Brain pericyte (primary cell): ENCODE results near the gene YJU2.
"Not testable (repeated sequence)": the region's sequence is repeated elsewhere in the genome, so short reads cannot be mapped to it uniquely, and the experiment has no call there.

ENCODE experiments used
- DNase-seq: peaks from one replicate; pipeline ENCODE4 v3.0.0-alpha.2; 2012; ENCODE audit warnings: low read depth, low spot score

The YJU2 gene

DNA sequence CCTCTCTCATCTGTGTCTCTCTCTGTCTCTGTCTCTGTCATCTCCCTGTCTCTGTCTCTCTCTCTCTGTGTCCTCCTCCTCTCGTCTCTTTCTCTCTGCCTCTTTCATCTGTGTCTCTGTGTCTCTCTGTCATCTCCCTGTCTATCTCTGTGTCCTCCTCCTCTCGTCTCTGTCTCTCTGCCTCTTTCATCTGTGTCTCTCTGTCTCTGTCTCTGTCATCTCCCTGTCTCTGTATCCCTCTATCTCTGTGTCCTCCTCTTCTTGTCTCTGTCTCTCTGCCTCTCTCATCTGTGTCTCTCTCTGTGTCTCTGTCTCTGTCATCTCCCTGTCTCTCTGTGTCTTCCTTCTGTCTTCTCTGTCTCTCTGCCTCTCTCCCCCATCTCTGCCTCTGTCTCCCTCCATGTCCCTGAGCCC, 18.1 kb upstream of the YJU2 start:
- no peak for DNase-seq

DNA sequence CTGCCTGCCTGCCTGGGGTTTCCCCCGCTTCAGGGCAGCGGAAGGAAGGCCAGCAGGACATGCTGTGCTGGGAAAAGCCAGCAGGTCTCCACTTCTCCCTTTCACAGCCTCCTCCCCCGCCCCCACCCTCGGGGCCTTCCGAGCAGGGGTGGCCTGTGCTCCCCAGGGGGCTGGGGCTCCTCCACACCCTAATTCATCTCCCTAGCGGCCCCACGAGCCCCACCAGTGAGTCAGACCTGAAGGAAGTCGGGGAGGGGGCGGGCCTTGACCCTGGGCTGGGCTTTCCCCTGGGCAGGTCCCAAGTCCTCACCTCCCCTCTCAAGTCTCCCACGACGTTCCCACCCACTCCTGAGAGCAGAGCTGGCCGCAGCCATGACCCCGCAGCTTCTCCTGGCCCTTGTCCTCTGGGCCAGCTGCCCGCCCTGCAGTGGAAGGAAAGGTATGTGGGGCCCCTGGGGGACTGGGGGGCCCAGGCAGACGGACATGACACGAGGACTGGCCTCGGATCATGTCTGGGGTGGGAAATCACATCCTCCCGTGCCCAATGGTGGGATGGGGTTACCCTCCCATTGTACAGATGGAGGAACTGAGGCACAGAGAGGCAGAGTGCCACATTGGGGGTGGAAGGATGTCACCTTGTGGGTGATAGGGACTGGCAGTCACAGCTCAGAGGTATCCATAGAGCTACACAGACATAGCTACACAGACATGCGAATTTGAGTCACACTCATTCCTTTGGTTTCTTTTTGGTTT, 17.5 kb upstream of the YJU2 start, which contains the start of gene EBI3:
TSS of gene EBI3 (plus strand) at position 345 of the 753 bp plus-strand sequence. CDS start at position 373, 28 bp downstream.
- peak; percentile 21 for DNase-seq

DNA sequence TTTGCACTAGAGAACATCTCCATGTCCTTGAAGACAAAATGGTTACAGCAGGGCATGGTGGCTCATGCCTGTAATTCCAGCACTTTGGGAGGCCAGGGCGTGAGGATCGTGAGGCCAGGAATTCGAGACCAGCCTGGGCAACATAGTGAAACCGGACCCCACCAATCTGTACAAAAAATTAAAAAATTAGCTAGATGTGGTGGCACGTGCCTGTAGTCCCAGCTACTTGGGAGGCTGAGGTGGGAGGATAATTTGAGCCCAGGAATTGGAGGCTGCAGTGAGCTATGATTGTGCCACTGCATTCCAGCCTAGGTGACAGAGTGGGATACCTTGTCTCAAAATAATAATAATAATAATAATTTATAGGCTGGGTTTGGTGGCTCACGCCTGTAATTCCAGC, 16.6 kb upstream of the YJU2 start:
- not testable (repeated sequence) for DNase-seq

DNA sequence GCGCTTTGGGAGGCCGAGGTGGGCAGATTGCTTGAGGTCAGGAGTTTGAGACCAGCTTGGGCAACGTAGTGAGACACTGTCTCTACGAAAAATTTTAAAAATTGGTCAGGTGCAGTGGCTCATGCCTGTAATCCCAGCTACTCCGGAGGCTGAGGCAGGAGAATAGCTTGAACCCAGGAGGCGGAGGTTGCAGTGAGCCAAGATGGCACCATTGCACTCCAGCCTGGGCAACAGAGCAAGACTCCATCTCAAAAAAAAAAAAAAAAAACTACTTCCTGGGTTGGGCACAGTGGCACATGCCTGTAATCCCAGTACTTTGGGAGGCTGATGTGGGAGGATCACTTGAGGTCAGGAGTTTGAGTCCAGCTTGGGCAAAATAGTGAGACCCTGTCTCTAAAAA, 15.4 kb upstream of the YJU2 start:
- not testable (repeated sequence) for DNase-seq

DNA sequence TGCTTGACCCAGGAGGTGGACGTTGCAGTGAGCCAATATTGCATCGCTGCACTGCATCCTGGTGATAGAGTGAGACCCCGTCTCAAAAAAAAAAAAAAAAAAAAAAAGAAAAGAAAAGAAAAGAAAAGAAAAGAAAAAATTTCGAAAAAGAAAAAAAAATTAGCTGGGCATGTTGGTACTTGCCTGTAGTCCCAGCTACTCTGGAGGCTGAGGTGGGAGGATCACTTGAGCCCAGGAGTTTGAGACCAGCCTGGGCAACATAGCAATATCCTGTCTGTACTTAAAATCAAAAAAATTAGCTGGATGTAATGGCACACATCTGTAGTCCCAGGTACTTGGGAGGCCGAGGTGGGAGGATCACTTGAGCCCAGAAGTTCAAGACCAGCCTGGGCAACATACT, 14.7 kb upstream of the YJU2 start:
- DNase-seq = not testable (repeated sequence)

DNA sequence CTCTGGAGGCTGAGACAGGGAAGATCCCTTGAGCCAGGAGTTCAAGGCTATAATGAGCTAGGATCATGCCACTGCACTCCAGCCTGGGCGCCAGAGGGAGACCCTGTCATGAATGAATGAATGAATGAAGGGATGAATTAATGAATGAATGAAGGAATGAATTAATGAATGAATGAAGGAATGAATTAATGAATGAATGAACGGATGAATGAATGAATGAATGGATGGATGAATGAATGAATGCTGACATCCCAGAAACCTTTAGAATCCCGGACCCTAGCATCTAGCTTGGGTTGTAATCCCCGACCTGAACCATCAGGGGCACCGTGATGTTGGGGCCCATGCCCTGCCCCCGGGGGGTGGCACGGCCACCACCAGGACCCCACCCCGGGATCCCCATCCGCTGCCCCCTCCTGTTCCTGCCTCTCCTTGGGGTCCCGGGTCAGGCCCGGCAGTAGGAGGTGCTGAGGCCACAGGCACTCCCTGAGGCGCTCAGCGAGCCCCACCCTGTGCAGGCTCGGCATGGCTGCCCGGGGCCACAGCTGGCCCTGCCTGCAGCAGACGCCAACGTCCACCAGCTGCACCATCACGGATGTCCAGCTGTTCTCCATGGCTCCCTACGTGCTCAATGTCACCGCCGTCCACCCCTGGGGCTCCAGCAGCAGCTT, 14.1 kb upstream of the YJU2 start:
- DNase-seq = no peak

DNA sequence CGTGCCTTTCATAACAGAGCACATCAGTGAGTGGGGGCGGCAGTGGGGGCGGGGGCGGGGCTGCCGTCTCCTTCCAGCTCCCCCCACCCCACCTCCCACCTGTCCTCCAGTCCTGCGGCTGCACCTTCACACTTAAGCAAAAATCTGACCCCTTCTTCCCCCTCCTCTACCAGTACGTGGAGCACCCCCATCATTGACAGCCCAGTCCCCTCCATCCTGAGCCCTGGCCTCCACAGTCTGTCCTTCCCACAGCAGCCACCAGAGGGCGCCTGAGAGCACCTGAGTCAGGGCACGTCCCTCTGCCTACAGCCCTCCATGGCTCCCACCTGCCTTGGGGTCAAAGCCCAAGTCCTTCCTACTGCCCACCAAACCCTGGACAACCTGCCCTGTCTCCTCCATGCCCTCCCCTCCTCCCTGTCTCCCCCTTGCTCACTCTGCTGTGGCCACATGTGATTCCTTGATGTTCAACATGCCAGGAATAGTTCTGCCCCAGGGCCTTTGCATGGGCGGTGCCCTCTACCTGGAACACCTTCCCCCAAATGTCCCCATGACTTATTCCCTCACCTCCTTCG, 13.5 kb upstream of the YJU2 start:
- no peak for DNase-seq

DNA sequence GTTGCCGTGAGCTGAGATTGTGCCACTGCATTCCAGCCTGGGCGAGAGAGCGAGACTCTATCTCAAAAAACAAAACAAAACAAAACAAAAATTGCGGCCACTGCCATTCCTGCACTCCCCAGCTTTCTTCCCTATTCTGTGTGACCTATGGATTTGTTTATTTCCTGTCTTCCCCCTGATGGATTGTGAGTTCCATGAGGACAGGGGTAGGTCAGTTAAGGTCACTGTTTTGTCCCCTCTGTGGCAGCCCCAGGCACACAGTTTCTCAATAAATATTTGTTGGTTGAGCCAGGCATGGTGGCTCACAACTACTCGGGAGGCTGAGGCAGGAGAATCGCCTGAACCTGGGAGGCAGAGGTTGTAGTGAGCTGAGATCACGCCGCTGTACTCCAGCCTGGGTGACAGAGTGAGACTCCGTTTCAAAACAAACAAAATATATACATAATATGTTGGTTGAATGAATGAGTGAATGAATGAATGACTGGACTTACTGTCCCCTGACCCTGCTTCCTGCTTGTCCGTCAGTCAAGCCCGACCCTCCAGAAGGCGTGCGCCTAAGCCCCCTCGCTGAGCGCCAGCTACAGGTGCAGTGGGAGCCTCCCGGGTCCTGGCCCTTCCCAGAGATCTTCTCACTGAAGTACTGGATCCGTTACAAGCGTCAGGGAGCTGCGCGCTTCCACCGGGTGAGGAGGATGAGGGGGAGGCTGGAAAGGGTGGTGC, 12.6 kb upstream of the YJU2 start:
- DNase-seq = no peak

DNA sequence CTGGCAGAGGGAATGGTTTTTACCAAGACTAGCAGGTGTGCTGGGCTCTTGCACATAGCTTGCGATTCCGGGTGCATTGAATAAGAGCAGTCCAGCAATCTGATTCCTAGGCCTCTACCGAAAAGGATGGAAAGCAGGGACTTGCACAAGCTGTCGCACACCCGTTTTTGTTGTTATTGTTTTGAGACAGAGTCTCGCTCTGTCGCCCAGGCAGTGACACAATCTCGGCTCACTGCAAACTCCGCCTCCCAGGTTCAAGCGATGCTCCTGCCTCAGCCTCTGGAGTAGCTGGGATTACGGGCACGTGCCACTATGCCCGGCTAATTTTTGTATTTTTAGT, 12.0 kb upstream of the YJU2 start:
- DNase-seq = no peak

DNA sequence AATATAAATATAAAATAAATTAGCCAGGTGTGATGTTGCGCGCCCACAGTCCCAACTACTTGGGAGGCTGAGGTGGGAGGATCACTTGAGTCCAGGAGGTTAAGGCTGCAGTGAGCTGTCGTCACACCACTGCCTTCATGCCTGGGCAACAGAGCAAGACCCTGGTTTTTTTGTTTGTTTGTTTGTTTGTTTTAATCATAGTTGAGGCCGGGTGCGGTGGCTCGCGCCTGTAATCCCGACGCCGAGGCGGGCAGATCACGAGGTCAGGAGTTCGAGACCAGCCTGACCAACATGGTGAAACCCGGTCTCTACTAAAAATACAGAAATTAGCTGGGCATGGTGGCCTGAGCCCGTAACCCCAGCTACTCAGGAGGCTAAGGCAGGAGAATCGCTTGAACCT, 9.4 kb upstream of the YJU2 start:
- not testable (repeated sequence) for DNase-seq

DNA sequence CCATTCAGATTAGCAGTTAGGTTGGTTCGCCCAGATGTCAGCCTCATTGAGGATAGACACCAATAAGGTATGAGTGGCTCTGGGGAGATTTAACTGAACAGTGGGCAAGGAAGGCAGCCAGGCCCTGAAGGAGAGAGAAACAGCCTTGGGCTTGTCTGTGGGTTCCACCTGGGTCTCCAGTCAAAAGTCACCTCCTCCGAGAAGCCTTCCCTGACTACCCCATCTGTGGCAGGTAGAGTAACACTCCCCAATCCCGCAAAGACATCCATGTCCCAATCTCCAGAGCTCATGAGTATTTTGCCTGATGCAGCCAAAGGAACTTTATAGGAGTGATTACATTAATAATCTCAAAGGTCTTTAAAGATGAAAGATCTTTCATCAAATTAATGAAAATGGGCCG, 8.0 kb upstream of the YJU2 start:
- DNase-seq = no peak

DNA sequence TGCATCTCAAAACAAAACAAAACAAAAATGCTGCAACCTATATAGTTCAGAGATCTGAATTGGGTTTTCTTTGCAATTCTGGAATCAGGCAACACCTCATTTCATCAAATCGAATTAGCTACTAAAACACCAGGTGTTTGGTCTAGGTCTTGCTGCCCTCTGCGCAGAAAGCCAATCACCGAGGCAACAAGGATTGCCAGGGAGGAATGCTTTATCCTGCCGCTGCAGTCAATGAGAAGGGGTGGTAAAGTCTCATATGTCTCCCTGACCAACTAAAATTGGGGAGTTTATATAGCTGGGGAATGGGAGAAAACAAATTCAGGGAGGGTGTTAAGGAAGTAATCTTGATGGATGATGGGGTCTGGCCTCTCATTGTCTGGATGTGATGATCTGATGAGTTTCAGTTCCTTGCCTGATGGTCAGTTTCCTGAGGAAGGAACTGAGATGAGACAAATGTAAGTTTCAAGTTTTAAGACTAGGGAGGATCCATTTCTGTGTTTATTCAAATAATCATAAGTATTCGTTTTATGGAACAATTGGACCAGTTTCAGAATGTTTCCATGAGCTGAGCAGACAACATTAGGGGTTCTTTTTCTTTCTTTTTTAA, 5.0 kb upstream of the YJU2 start:
- no peak for DNase-seq

DNA sequence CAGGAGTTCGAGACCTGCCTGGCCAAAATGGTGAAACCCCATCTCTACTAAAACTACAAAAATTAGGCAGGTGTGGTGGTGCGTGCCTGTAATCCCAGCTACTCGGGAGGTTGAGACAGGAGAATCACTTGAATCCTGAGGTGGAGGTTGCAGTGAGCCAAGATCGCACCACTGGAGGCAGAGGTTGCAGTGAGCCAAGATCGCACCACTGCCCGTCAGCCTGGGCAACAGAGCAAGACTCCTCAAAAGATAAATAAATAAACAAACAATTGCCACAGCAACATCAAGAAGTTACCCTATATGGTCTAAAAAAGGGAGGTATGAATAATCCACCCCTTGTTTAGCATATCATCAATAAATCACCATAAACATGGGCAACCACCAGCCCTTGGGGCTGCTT, 942 bp upstream of the YJU2 start:
- DNase-seq = not testable (repeated sequence)

DNA sequence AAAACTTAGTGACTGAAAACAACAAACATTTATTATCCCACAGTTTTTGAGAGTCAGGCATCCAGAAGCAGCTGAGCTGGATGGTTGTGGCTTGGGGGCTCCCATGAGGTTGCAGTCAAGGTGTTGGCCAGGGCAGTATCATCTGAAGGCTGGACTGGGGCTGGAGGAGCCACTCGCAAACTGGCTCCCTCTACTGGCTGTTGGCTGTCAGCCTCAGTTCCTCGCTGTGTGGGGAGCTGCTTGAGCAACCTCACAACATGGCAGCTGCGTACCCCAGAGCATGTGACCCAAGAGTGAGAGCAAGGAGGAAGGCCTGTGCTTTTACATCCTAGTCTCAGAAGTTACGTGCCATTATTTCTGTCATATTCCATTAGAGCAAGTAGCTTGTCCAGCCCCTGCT, 9.7 kb downstream of the YJU2 start:
- DNase-seq = no peak

DNA sequence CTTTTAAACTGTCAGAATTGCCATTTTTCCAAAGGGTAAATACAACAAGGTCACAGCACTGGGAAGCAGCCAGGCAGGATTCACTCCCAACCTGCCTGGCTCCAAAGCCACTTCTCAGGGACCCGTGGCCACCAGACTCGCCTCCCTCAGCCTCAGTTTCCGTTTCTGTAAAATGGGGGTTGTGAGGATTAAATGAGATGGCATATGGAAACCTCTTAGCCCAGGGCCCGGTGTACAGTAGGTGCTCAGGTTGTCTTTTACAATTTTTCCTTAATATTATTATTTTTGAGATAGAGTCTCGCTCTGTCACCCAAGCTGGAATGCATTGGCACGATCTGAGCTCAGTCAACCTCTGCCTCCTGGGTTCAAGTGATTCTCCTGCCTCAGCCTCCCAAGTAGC, 10.1 kb downstream of the YJU2 start:
- DNase-seq = no peak

DNA sequence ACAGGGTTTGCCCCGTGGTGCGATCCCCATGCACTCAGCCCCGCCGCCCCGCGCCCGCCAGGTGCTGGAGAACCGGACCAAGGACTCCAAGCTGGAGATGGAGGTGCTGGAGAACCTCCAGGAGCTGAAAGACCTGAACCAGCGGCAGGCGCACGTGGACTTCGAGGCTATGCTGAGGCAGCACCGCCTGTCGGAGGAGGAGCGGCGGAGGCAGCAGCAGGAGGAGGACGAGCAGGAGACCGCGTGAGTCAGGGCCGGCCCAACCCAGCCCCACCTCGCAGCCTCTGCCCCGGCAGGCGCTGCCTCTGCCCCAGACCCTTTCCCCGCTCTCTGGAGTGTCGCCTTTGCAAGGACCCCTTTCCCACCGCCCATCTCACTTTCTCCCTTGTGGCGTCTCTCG, 11.3 kb downstream of the YJU2 start:
- no peak for DNase-seq

DNA sequence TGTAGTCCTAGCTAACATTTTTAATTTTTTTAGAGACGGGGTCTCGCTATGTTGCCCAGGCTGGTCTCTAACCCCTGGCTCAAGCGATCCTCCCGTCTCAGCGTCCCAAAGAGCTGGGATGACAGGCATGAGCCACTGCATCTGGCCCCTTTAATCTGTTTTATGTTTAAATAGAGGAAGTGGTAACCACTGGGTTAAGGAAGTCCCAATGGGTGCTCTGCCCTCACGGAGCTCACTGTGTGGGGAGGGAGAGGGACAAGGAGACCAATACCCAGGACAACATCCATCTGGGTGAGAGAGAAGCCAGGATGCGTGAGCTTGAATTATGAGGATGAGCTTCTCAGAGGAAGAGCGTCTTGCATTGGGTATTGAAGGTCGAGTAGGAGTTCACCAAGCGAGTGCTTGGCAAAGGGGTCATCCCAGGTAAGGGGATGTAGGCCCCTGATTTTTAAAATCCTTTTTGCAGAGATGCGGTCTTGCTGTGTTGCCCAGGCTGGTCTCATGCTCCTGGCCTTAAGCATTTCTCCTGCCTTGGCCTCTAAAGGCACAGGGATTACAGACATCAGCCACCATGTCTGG, 13.8 kb downstream of the YJU2 start:
- no peak for DNase-seq

DNA sequence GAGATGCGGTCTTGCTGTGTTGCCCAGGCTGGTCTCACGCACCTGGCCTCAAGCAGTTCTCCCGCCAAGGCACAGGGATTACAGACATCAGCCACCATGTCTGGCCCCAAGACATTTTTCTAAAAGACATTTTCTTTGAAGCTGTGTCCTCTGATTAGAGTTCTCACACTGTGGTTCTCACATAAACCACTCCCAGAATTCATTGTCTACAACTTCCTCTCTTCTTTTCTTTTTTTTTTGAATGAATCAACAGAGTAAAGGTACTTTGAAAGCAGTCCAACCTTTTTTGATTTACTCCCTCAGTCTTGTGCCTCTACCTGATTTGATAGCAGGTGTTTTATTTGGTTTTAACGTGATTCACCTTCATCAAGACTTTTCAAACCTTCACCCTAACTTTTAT, 17.9 kb downstream of the YJU2 start:
- DNase-seq = no peak

DNA sequence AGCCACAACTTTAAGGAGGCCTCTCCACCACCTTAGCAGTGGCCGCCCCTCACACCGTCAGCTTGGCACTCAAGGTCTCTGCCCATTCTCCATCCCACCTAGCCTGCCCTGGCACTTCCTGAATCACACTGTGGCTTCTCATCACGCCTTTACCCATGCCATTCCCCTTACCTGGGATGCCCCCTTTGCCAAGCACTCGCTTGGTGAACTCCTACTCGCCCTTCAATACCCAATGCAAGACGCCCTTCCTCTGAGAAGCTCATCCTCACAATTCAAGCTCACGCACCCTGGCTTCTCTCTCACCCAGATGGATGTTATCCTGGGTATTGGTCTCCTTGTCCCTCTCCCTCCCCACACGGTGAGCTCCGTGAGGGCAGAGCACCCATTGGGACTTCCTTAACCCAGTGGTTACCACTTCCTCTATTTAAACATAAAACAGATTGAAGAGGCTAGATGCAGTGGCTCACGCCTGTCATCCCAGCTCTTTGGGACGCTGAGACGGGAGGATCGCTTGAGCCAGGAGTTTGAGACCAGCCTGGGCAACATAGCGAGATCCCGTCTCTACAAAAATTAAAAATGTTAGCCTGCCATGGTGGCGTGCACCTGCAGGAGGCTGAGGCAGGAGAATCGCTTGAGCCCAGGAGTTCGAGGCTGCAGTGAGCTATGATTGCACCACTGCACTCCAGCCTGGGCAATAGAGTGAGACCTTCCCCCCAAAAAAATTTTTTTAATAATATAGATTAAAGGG, 19.5 kb downstream of the YJU2 start:
- DNase-seq = no peak

DNA sequence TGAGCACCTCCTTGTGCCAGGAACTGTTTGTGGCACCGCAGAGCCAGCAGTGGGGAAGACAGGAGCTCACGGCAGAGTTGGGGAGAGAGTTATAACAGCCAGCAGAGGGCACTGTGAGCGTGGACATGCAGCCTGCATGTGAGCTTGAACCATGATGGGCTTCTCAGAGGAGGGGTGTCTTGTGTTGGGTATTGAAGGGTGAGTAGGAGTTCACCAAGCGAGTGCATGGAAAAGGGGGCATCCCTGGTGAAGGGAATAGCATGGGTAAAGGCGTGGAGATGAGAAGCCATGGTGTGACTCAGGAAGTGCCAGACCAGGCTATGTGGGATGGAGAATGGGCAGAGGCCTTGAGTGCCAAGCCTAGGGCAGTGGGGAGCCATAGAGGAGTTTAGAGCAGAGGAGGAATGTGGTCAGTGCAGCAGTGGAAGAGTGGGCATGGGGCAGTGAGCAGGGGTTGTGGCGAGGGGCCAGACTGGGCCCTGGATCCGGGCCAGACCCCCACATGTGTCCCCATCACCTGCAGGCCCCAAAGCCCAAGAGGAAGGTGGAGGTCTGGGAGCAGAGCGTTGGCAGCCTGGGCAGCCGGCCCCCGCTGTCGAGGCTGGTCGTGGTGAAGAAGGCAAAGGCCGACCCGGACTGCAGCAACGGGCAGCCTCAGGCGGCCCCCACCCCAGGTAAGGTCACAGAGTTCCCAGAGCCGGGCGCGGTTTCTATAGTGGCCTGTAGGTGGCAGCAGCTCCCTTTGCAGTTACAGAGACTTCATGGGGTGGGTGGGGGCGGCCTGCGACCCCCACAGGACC, 20.4 kb downstream of the YJU2 start:
- no peak for DNase-seq
